ENCODE measurements around the gene MED15.

MED15 gene

GRCh38 chr22:20562607-20563465 is 55.4 kb downstream of the MED15 start:
- Histone ChIP-seq H3K4me3 (ENCODE audit: low read depth in 1 of 2, low read length in 1 of 2) (no peak overlapping the region), H3K4me1 (ENCODE audit: control insufficient read depth in 1 of 2, insufficient read depth in 1 of 2, low read depth in 1 of 2, low read length in 1 of 2) (no peaks in the 10 kb centered on the region), H3K9me3 (no peaks in the 10 kb centered on the region), H3K36me3 (peaks cover 81% of the 10 kb centered on the region), H3K27ac (no peak overlapping the region), H3K27me3 (no peaks in the 10 kb centered on the region)
- TF ChIP-seq CTCF (IDR thresholded peaks at IDR 0.05): no peak

- H3K27ac ChIP-seq: no peak overlapping the region
Observed at GRCh38 chr22:20563466-20563906, 56.1 kb downstream of the MED15 start.

DNA sequence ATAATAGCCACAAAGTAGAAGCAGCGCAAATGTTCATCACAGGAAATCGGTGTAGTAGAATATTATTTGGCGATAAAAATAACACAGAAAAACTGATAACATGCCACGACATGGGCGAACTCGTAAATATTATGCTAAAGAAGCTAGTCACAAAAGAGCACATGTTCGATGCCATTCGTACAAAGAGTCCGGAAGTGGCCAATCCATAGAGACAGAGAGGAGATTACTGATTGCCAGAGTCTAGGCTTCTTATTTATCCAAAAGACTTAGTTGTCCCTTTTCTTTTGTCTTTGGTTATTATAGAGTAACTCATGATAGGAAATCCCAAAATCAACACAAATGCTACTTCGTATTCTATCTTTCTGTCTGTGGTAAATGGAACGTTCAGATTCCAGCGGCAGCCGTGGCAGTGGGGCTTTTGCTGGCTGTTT is 56.5 kb downstream of the MED15 start:
- Histone ChIP-seq H3K27me3 (no peaks in the 10 kb centered on the region), H3K4me3 (ENCODE audit: low read depth in 1 of 2, low read length in 1 of 2) (no peak overlapping the region), H3K9me3 (no peaks in the 10 kb centered on the region), H3K4me1 (ENCODE audit: control insufficient read depth in 1 of 2, insufficient read depth in 1 of 2, low read depth in 1 of 2, low read length in 1 of 2) (no peaks in the 10 kb centered on the region), H3K27ac (no peak overlapping the region), H3K36me3 (peaks cover 81% of the 10 kb centered on the region)
- no peak for TF ChIP-seq CTCF (IDR thresholded peaks at IDR 0.05)

More at GRCh38 chr22:20563466-20563906, 56.1 kb downstream of the MED15 start:
- Histone ChIP-seq H3K27me3 (no peaks in the 10 kb centered on the region), H3K4me1 (ENCODE audit: control insufficient read depth in 1 of 2, insufficient read depth in 1 of 2, low read depth in 1 of 2, low read length in 1 of 2) (no peaks in the 10 kb centered on the region), H3K4me3 (ENCODE audit: low read depth in 1 of 2, low read length in 1 of 2) (no peak overlapping the region), H3K36me3 (peaks cover 81% of the 10 kb centered on the region), H3K9me3 (no peaks in the 10 kb centered on the region)
- TF ChIP-seq CTCF (IDR thresholded peaks at IDR 0.05): no peak

- Histone ChIP-seq H3K27me3 (no peaks in the 10 kb centered on the region), H3K36me3 (peaks cover 81% of the 10 kb centered on the region), H3K4me3 (ENCODE audit: low read depth in 1 of 2, low read length in 1 of 2) (no peak overlapping the region), H3K27ac (no peak overlapping the region), H3K9me3 (no peaks in the 10 kb centered on the region), H3K4me1 (ENCODE audit: control insufficient read depth in 1 of 2, insufficient read depth in 1 of 2, low read depth in 1 of 2, low read length in 1 of 2) (no peaks in the 10 kb centered on the region)
- no peak for TF ChIP-seq CTCF (IDR thresholded peaks at IDR 0.05)
Observed at GRCh38 chr22:20565079-20565734, 57.8 kb downstream of the MED15 start.

- peaks cover 76% of the 10 kb centered on the region for H3K36me3 ChIP-seq
- TF ChIP-seq CTCF (IDR thresholded peaks at IDR 0.05): no peak
- H3K27ac ChIP-seq: no peak overlapping the region
- no peaks in the 10 kb centered on the region for H3K27me3 ChIP-seq
- no peaks in the 10 kb centered on the region for H3K4me1 ChIP-seq (ENCODE audit: control insufficient read depth in 1 of 2, insufficient read depth in 1 of 2, low read depth in 1 of 2, low read length in 1 of 2)
- no peaks in the 10 kb centered on the region for H3K9me3 ChIP-seq
- no peak overlapping the region for H3K4me3 ChIP-seq (ENCODE audit: low read depth in 1 of 2, low read length in 1 of 2)
Observed at GRCh38 chr22:20565761-20566160, 58.4 kb downstream of the MED15 start.
